BJ (cell line): Measurements from ENCODE around the gene NAT9. TPM values are rescaled to one million over a fixed set of nuclear protein-coding genes. Genes with fewer than 3 reads are reported as not detected.

Experiments
- CTCF ChIA-PET: fragments of 350-600 bp; formaldehyde crosslinking; extraction: SDS; loops from one replicate; lab custom pipeline; 2021; ENCODE audit warnings: antibody characterized with exemption, inconsistent platforms; lab: Yijun Ruan, JAX
- POLR2A ChIA-PET: fragments of 300-600 bp; sonication (Branson Sonifier 250); formaldehyde crosslinking; extraction: SDS; loops from one replicate; lab custom pipeline; 2021; ENCODE audit warnings: antibody characterized with exemption; lab: Charles Lee
- DNase-seq: peaks from one replicate; pipeline ENCODE4 v3.0.0-alpha.2; 2011; ENCODE audit warnings: low read depth
- H3K27me3 ChIP-seq: 2 replicates; pipeline ENCODE4 v1.6.0; 2011; ENCODE audit warnings: low read length; ENCODE audit not compliant: control insufficient read depth, insufficient read depth
- H3K36me3 ChIP-seq: 2 replicates; pipeline ENCODE4 v1.5.1; 2011; ENCODE audit warnings: low read length; ENCODE audit not compliant: control insufficient read depth, insufficient read depth
- H3K4me3 ChIP-seq: 2 replicates; pipeline ENCODE4 v1.5.1; 2011; ENCODE audit warnings: low read depth, mild to moderate bottlenecking, control low read depth, low read length
- CTCF ChIP-seq: IDR thresholded peaks from 2 replicates; pipeline ENCODE4 v1.5.1; 2011; ENCODE audit warnings: low read depth, mild to moderate bottlenecking, control low read depth, inconsistent platforms, low read length, moderate library complexity; ENCODE audit not compliant: insufficient read depth
- polyA plus RNA-seq: library from polyadenylated mRNA; depleted of rRNA; stranded (reverse); fragments of >200 nt; gene quantifications from 2 replicates; pipeline ENCODE4 v1.2.3, GENCODE V29; 2011

The NAT9 gene
- polyA plus RNA-seq, 1 experiment, result 50.6 TPM

GRCh38 chr17:74777901-74778515 is 1.9 kb upstream of the NAT9 start:
- CTCF ChIA-PET, result interaction anchor here (0.7 to 1.3 kb wide), 3 partner anchors 14 to 86 kb away, joined by 3 read pairs; no protein-coding TSS in a partner anchor
- Histone ChIP-seq H3K27me3 (no peaks in the 10 kb centered on the region), H3K36me3 (peaks cover 11% of the 10 kb centered on the region), H3K4me3 (no peak overlapping the region)
- DNase-seq, result no peak
- TF ChIP-seq CTCF, result no peak
- POLR2A ChIA-PET, result no interaction called here

GRCh38 chr17:74776990-74777389 is 845 bp upstream of the NAT9 start:
- Histone ChIP-seq H3K4me3 (peak overlapping the region; percentile 84), H3K27me3 (no peaks in the 10 kb centered on the region), H3K36me3 (peaks cover 20% of the 10 kb centered on the region)
- POLR2A ChIA-PET, result interaction anchor here (0.6 kb wide), 1 partner anchor 36 kb away, joined by 4 read pairs; no protein-coding TSS in a partner anchor
- no peak for TF ChIP-seq CTCF
- CTCF ChIA-PET, result interaction anchor here (0.7 to 4.0 kb wide), 5 partner anchors 14 to 86 kb away, joined by 5 to 22 read pairs (median 8); no protein-coding TSS in a partner anchor
- DNase-seq, result no peak

- Histone ChIP-seq H3K36me3 (peaks cover 32% of the 10 kb centered on the region), H3K27me3 (no peaks in the 10 kb centered on the region), H3K4me3 (peak overlapping the region; percentile 84)
- ChIA-PET POLR2A (no interaction called here), CTCF (interaction anchor here (0.6 to 4.0 kb wide), 5 partner anchors 16 to 87 kb away, joined by 3 to 22 read pairs (median 8); no protein-coding TSS in a partner anchor)
- TF ChIP-seq CTCF, result no peak
- no peak for DNase-seq
Measured at GRCh38 chr17:74775409-74776043, 619 bp downstream of the NAT9 start.

- Histone ChIP-seq H3K4me3 (no peak overlapping the region), H3K27me3 (no peaks in the 10 kb centered on the region), H3K36me3 (peaks cover 29% of the 10 kb centered on the region)
- ChIA-PET POLR2A (interaction anchor here (0.7 kb wide), 1 partner anchor 185 kb away, joined by 6 read pairs; no protein-coding TSS in a partner anchor), CTCF (interaction anchor here (1.2 to 4.0 kb wide), 3 partner anchors 17 to 28 kb away, joined by 4 to 22 read pairs (median 5); no protein-coding TSS in a partner anchor)
- TF ChIP-seq CTCF, result no peak
- DNase-seq, result no peak
Measured at GRCh38 chr17:74773871-74774286, 2.3 kb downstream of the NAT9 start.

- ChIA-PET CTCF (interaction anchor here (1.2 to 4.0 kb wide), 3 partner anchors 18 to 27 kb away, joined by 4 to 22 read pairs (median 5); no protein-coding TSS in a partner anchor), POLR2A (no interaction called here)
- Histone ChIP-seq H3K4me3 (no peak overlapping the region), H3K27me3 (no peaks in the 10 kb centered on the region), H3K36me3 (peaks cover 29% of the 10 kb centered on the region)
- TF ChIP-seq CTCF, result no peak
- DNase-seq, result no peak
Measured at GRCh38 chr17:74773414-74773813, 2.7 kb downstream of the NAT9 start.
